OCI-LY1 (cell line): ENCODE data around the gene ULK4.

Source experiments
- CTCF ChIP-seq: fragments of 200-600 bp; sonication (generic), shearing (Covaris generic); IDR thresholded peaks from 2 replicates; pipeline ENCODE4 v1.5.1; 2017; ENCODE audit warnings: mild to moderate bottlenecking, antibody characterized with exemption, low read length, moderate library complexity, mixed read lengths
- EZH2 ChIP-seq: fragments of 200-600 bp; sonication (generic), shearing (Covaris generic); IDR thresholded peaks from 2 replicates; pipeline ENCODE4 v1.8.0; 2017; ENCODE audit warnings: borderline replicate concordance, mixed run types, mild to moderate bottlenecking, antibody characterized with exemption, low read length, moderate library complexity, mixed read lengths

GRCh38 chr3:41848753-41849574 lies 112.9 kb downstream of the ULK4 start:
- TF ChIP-seq CTCF, result no peak
- no peak for TF ChIP-seq EZH2
